Measurements from ENCODE around the gene SRL. TPM values are rescaled to one million over a fixed set of nuclear protein-coding genes. Genes with fewer than 3 reads are reported as not detected.

SRL gene
- total and polyA plus RNA-seq, 4 donors: 0.30 to 2.9 (median 1.2) TPM

- Histone ChIP-seq H3K27ac (ENCODE audit: low read depth in 1 of 2, low read length in 1 of 2) (peak overlapping the region; percentile 99 to 100), H3K4me3 (peak overlapping the region; percentile 75), H3K36me3 (ENCODE audit: control insufficient read depth in 4 of 4, insufficient read depth in 4 of 4, low read length in 4 of 4) (no peaks in the 10 kb centered on the region), H3K9ac (ENCODE audit: insufficient read depth in 1 of 2, low read length in 2 of 2) (peak overlapping the region; percentile 51 to 63), H3K27me3 (ENCODE audit: control insufficient read depth in 3 of 3, insufficient read depth in 3 of 3, low read length in 2 of 3) (no peaks in the 10 kb centered on the region), H3K9me3 (ENCODE audit: control insufficient read depth in 4 of 4, insufficient read depth in 3 of 4, low read length in 3 of 4) (no peaks in the 10 kb centered on the region), H3K4me1 (ENCODE audit: control insufficient read depth in 5 of 5, insufficient read depth in 5 of 5, low read length in 5 of 5) (peaks cover 0 to 6% (median 4%) of the 10 kb centered on the region in 5 donors)
- peak; percentile 96 for ATAC-seq (ENCODE audit: insufficient read depth, low FRiP score)
- TF ChIP-seq CTCF (IDR thresholded peaks at IDR 0.05; ENCODE audit: control extremely low read depth, extremely low read depth): no peak
- DNase-seq: peak; percentile 94 to 97 (median 96)
- WGBS, 2 donors: 0 to 1% methylated on average over 54 to 85 of the region's 85 CpGs
Measured at GRCh38 chr16:4183237-4184037, 58.4 kb downstream of the SRL start.

- 82 to 88% methylated on average over 23 of the region's 23 CpGs for WGBS, 2 donors
- DNase-seq (no peak), ATAC-seq (ENCODE audit: insufficient read depth, low FRiP score) (no peak)
- peaks cover 0 to 6% (median 4%) of the 10 kb centered on the region in 5 donors for H3K4me1 ChIP-seq (ENCODE audit: control insufficient read depth in 5 of 5, insufficient read depth in 5 of 5, low read length in 5 of 5)
- no peaks in the 10 kb centered on the region for H3K27me3 ChIP-seq (ENCODE audit: control insufficient read depth in 3 of 3, insufficient read depth in 3 of 3, low read length in 2 of 3)
- H3K9ac ChIP-seq (ENCODE audit: insufficient read depth in 1 of 2, low read length in 2 of 2): no peak overlapping the region
- peak overlapping the region; percentile 75 for H3K4me3 ChIP-seq
- peak overlapping the region; percentile 99 to 100 for H3K27ac ChIP-seq (ENCODE audit: low read depth in 1 of 2, low read length in 1 of 2)
- H3K36me3 ChIP-seq (ENCODE audit: control insufficient read depth in 4 of 4, insufficient read depth in 4 of 4, low read length in 4 of 4): no peaks in the 10 kb centered on the region
- TF ChIP-seq CTCF (IDR thresholded peaks at IDR 0.05; ENCODE audit: control extremely low read depth, extremely low read depth): no peak
- H3K9me3 ChIP-seq (ENCODE audit: control insufficient read depth in 4 of 4, insufficient read depth in 3 of 4, low read length in 3 of 4): no peaks in the 10 kb centered on the region
Measured at GRCh38 chr16:4182581-4183236, 59.2 kb downstream of the SRL start.

GRCh38 chr16:4180511-4180910 is 61.4 kb downstream of the SRL start:
- H3K4me1 ChIP-seq (ENCODE audit: control insufficient read depth in 5 of 5, insufficient read depth in 5 of 5, low read length in 5 of 5): peaks cover 0 to 6% (median 4%) of the 10 kb centered on the region in 5 donors
- no peaks in the 10 kb centered on the region for H3K27me3 ChIP-seq (ENCODE audit: control insufficient read depth in 3 of 3, insufficient read depth in 3 of 3, low read length in 2 of 3)
- H3K9me3 ChIP-seq (ENCODE audit: control insufficient read depth in 4 of 4, insufficient read depth in 3 of 4, low read length in 3 of 4): no peaks in the 10 kb centered on the region
- no peak overlapping the region for H3K9ac ChIP-seq (ENCODE audit: insufficient read depth in 1 of 2, low read length in 2 of 2)
- H3K27ac ChIP-seq (ENCODE audit: low read depth in 1 of 2, low read length in 1 of 2): no peak overlapping the region
- no peak overlapping the region for H3K4me3 ChIP-seq
- H3K36me3 ChIP-seq (ENCODE audit: control insufficient read depth in 4 of 4, insufficient read depth in 4 of 4, low read length in 4 of 4): no peaks in the 10 kb centered on the region
- no peak for TF ChIP-seq CTCF (IDR thresholded peaks at IDR 0.05; ENCODE audit: control extremely low read depth, extremely low read depth)
- ATAC-seq (ENCODE audit: insufficient read depth, low FRiP score) (no peak), DNase-seq (no peak)
- 60 to 83% methylated on average over 5 of the region's 5 CpGs for WGBS, 2 donors
